Neuronal stem cell (in vitro differentiated cells): ENCODE results near the gene PLEKHA3.

ENCODE experiments used
- DNase-seq: peaks from one replicate; pipeline ENCODE4 v3.0.0-alpha.2; 2013; ENCODE audit warnings: low spot score
- H2AFZ ChIP-seq: one replicate; pipeline ENCODE4 v1.6.1; 2013; ENCODE audit warnings: mild to moderate bottlenecking, low read length, inconsistent platforms
- H2AK5ac ChIP-seq: 2 replicates; pipeline ENCODE4 v1.6.1; 2013; ENCODE audit warnings: low read depth, mild to moderate bottlenecking, inconsistent platforms, low read length, moderate library complexity, mixed read lengths
- H2BK120ac ChIP-seq: 2 replicates; pipeline ENCODE4 v1.6.1; 2013; ENCODE audit warnings: low read depth, mild to moderate bottlenecking, inconsistent platforms, low read length, moderate library complexity, mixed read lengths
- H2BK12ac ChIP-seq: one replicate; pipeline ENCODE4 v1.6.1; 2013; ENCODE audit warnings: low read length, inconsistent platforms
- H2BK15ac ChIP-seq: 2 replicates; pipeline ENCODE4 v1.6.1; 2013; ENCODE audit warnings: mild to moderate bottlenecking, low read length, inconsistent platforms, mixed read lengths
- H2BK5ac ChIP-seq: one replicate; pipeline ENCODE4 v1.6.1; 2013; ENCODE audit warnings: inconsistent platforms, mild to moderate bottlenecking, low read length, moderate library complexity
- H3K14ac ChIP-seq: one replicate; pipeline ENCODE4 v1.6.1; 2013; ENCODE audit warnings: low read length, inconsistent platforms
- H3K18ac ChIP-seq: 2 replicates; pipeline ENCODE4 v1.6.1; 2013; ENCODE audit warnings: low read length, inconsistent platforms
- H3K23ac ChIP-seq: 2 replicates; pipeline ENCODE4 v1.6.1; 2013; ENCODE audit warnings: low read depth, mild to moderate bottlenecking, mixed read lengths, low read length, inconsistent platforms; ENCODE audit not compliant: poor library complexity
- H3K27ac ChIP-seq: replicated peaks from 3 replicates; pipeline ENCODE4 v1.5.1; 2013; ENCODE audit warnings: low read length, inconsistent platforms
- H3K27me3 ChIP-seq, 3 experiments: 2 replicates each; pipeline ENCODE4 v1.6.1; 2013; ENCODE audit warnings: low read length in 3 of 3, mild to moderate bottlenecking in 2 of 3, inconsistent platforms in 1 of 3, low read depth in 1 of 3, mixed read lengths in 1 of 3, moderate library complexity in 1 of 3; ENCODE audit not compliant: control insufficient read depth in 3 of 3, insufficient read depth in 3 of 3
- H3K36me3 ChIP-seq, 2 donors: replicated peaks in 1 of 2; 2 replicates each; pipeline ENCODE4 v1.6.1; 2013; ENCODE audit warnings: low read length in 2 of 2; ENCODE audit not compliant: control insufficient read depth in 2 of 2, insufficient read depth in 2 of 2
- H3K4ac ChIP-seq: 2 replicates; pipeline ENCODE4 v1.6.1; 2013; ENCODE audit warnings: inconsistent platforms, mild to moderate bottlenecking, low read length, moderate library complexity
- H3K4me1 ChIP-seq, 2 donors: 1 replicate in 1 of 2; 2 replicates in 1 of 2; pipeline ENCODE4 v1.6.1; 2013; ENCODE audit warnings: low read length in 2 of 2, low read depth in 1 of 2; ENCODE audit not compliant: control insufficient read depth in 2 of 2, insufficient read depth in 1 of 2
- H3K4me2 ChIP-seq: one replicate; pipeline ENCODE4 v1.6.1; 2013; ENCODE audit warnings: mild to moderate bottlenecking, low read length, inconsistent platforms; ENCODE audit not compliant: insufficient read depth, poor library complexity, severe bottlenecking
- H3K4me3 ChIP-seq, 2 donors: 2 replicates each; pipeline ENCODE4 v1.5.1; 2013; ENCODE audit warnings: low read length in 2 of 2, mild to moderate bottlenecking in 2 of 2, inconsistent platforms in 1 of 2, moderate library complexity in 1 of 2
- H3K79me1 ChIP-seq: one replicate; pipeline ENCODE4 v1.6.1; 2013; ENCODE audit warnings: low read depth, mild to moderate bottlenecking, inconsistent platforms, low read length, moderate library complexity
- H3K9ac ChIP-seq: one replicate; pipeline ENCODE4 v1.6.1; 2013; ENCODE audit warnings: mild to moderate bottlenecking, low read depth, low read length, inconsistent platforms; ENCODE audit not compliant: poor library complexity
- H3K9me3 ChIP-seq, 2 donors: replicated peaks in 1 of 2; 2 replicates each; pipeline versions ENCODE3 to v1.6.1; 2013; ENCODE audit warnings: low read length in 2 of 2, mild to moderate bottlenecking in 2 of 2, inconsistent platforms in 1 of 2, low read depth in 1 of 2, mixed read lengths in 1 of 2, moderate library complexity in 1 of 2; ENCODE audit not compliant: control insufficient read depth in 2 of 2, insufficient read depth in 1 of 2
- H4K8ac ChIP-seq: one replicate; pipeline ENCODE4 v1.6.1; 2013; ENCODE audit warnings: low read depth, mild to moderate bottlenecking, inconsistent platforms, low read length, moderate library complexity
- H4K91ac ChIP-seq: one replicate; pipeline ENCODE4 v1.6.1; 2013; ENCODE audit warnings: low read length, low read depth, mild to moderate bottlenecking, inconsistent platforms; ENCODE audit not compliant: poor library complexity
- WGBS, 2 donors: extraction: QIAGEN DNeasy Blood & Tissue Kit; methylation state at CpG; one replicate each; pipeline ENCODE4 v1.1.7; 2013; ENCODE audit warnings: missing lambda C conversion rate in 2 of 2, mixed read lengths in 1 of 2; ENCODE audit not compliant: insufficient read length in 2 of 2, insufficient replicate concordance in 1 of 2; ENCODE audit errors: extremely low coverage in 2 of 2; 5-methylcytosine and 5-hydroxymethylcytosine counted together

Gene PLEKHA3

GRCh38 chr2:178476477-178476876 is 3.8 kb upstream of the PLEKHA3 start:
- Histone ChIP-seq H2AFZ (no peak overlapping the region), H3K4ac (no peak overlapping the region), H3K4me3 (no peak overlapping the region)

DNA sequence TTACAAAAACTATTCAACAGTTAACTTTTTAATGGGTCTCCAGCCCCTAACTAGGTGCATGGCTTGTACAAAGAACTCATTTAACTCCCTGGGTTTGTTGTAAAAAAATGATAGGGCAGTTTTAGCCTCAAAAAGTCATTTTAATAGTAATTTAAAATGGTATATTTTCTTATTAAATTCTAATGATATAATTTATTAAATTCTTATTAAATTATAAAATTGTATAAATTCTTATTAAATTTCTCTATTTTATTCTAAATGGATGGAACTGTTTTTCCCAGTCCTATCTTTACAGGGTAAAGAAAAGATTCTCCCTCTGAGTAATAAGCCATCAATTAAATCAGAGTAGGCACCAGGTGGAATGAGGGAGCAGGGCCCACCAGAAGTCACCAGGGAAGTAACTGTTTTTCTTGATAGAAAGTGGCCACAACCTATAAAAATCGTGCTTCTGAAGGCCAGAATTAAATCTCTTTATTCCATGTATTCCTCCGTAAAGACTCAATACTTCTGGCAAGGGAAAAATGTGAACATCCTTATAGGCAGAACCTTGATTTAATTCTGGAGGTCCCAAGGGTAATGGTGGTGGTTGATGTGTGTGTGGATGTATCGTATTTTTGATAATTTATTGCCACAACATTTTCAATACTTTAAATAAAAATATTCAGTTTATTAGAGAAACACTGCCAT is 2.7 kb upstream of the PLEKHA3 start:
- DNase-seq, result no peak
- Histone ChIP-seq H2BK5ac (no peak overlapping the region), H3K4me3 (peak overlapping the region in 1 of 2 donors; percentile 70)

More at GRCh38 chr2:178476477-178476876, 3.8 kb upstream of the PLEKHA3 start:
- Histone ChIP-seq H3K9me3 (no peaks in the 10 kb centered on the region), H2BK120ac (no peak overlapping the region), H3K14ac (no peak overlapping the region), H2BK5ac (no peak overlapping the region), H3K4me2 (no peak overlapping the region), H3K18ac (no peak overlapping the region), H4K91ac (no peak overlapping the region), H2AK5ac (no peak overlapping the region), H3K23ac (no peak overlapping the region), H3K4me1 (peaks cover 0 to 2% of the 10 kb centered on the region in 2 donors), H2BK15ac (no peak overlapping the region), H4K8ac (no peak overlapping the region), H3K27ac (no peak overlapping the region), H3K27me3 (no peaks in the 10 kb centered on the region), H3K36me3 (peaks cover 0 to 13% of the 10 kb centered on the region in 2 donors), H2BK12ac (no peak overlapping the region), H3K9ac (no peak overlapping the region), H3K79me1 (no peaks in the 10 kb centered on the region)
- no peak for DNase-seq

DNA sequence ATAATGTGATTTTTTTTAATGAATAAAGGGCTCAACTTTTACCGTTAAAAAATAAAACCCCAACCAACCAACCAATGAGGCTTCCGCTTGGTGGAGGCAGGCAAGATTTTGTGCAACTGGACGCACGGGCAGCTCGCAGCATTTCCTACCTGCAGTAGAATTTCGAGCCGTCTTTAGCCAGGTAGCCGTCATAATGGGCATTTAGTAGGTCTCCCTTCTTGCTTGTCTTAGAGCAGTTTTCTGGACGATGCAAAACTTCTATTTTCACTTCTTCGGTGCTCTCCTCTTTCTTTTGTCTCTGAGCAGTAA is 2.2 kb upstream of the PLEKHA3 start:
- Histone ChIP-seq H2AK5ac (no peak overlapping the region), H3K4me2 (peak overlapping the region; percentile 92), H2BK15ac (no peak overlapping the region), H3K4me1 (peaks cover 0 to 4% of the 10 kb centered on the region in 2 donors), H2AFZ (peak overlapping the region; percentile 82), H3K79me1 (no peaks in the 10 kb centered on the region), H3K36me3 (peaks cover 0 to 10% of the 10 kb centered on the region in 2 donors), H3K18ac (peak overlapping the region; percentile 38), H3K14ac (no peak overlapping the region), H3K23ac (no peak overlapping the region), H2BK12ac (no peak overlapping the region), H3K9me3 (no peaks in the 10 kb centered on the region), H3K4me3 (peak overlapping the region; percentile 70 to 91), H3K27ac (no peak overlapping the region), H2BK5ac (no peak overlapping the region), H3K9ac (peak overlapping the region; percentile 79), H4K8ac (no peak overlapping the region), H3K27me3 (no peaks in the 10 kb centered on the region), H2BK120ac (no peak overlapping the region), H3K4ac (no peak overlapping the region), H4K91ac (no peak overlapping the region)
- DNase-seq, result no peak
- WGBS, 2 donors, result no CpG with 5 or more reads among the region's 10 CpGs

More for the DNA sequence above, 2.7 kb upstream of the PLEKHA3 start:
- H3K4ac ChIP-seq, result no peak overlapping the region
- no peak overlapping the region for H4K8ac ChIP-seq
- H2BK12ac ChIP-seq, result no peak overlapping the region
- no peak overlapping the region for H4K91ac ChIP-seq
- no peak overlapping the region for H3K9ac ChIP-seq
- no peak overlapping the region for H3K23ac ChIP-seq
- H3K9me3 ChIP-seq, result no peaks in the 10 kb centered on the region
- peak overlapping the region; percentile 82 for H2AFZ ChIP-seq
- peaks cover 0 to 10% of the 10 kb centered on the region in 2 donors for H3K36me3 ChIP-seq
- no peak overlapping the region for H2BK15ac ChIP-seq
- H3K27me3 ChIP-seq, result no peaks in the 10 kb centered on the region
- no peak overlapping the region for H3K18ac ChIP-seq
- H3K4me1 ChIP-seq, result peaks cover 0 to 4% of the 10 kb centered on the region in 2 donors
- WGBS, 2 donors, result no CpG with 5 or more reads among the region's 3 CpGs
- peak overlapping the region; percentile 13 for H3K4me2 ChIP-seq
- H2BK120ac ChIP-seq, result no peak overlapping the region
- H2AK5ac ChIP-seq, result no peak overlapping the region
- no peaks in the 10 kb centered on the region for H3K79me1 ChIP-seq
- no peak overlapping the region for H3K14ac ChIP-seq
- H3K27ac ChIP-seq, result no peak overlapping the region

GRCh38 chr2:178478439-178479274 is 1.6 kb upstream of the PLEKHA3 start, which contains the start of gene FKBP7:
Gene FKBP7 (minus strand): TSS chr2:178478600. CDS start chr2:178478499, 101 bp downstream.
- Histone ChIP-seq H3K27me3 (no peaks in the 10 kb centered on the region), H3K27ac (peak within 1 kb of the TSS; percentile 68), H3K4me1 (peaks cover 0 to 4% of the 10 kb centered on the region in 2 donors), H3K14ac (no peak within 1 kb of the TSS), H3K36me3 (peaks cover 0 to 10% of the 10 kb centered on the region in 2 donors), H3K4me3 (peak within 1 kb of the TSS; percentile 70 to 91), H3K23ac (peak within 1 kb of the TSS; percentile 69), H2BK5ac (no peak within 1 kb of the TSS), H4K91ac (no peak within 1 kb of the TSS), H2BK120ac (no peak within 1 kb of the TSS), H3K4ac (no peak within 1 kb of the TSS), H2AFZ (peak within 1 kb of the TSS; percentile 82), H3K9ac (peak within 1 kb of the TSS; percentile 79), H2BK15ac (no peak within 1 kb of the TSS), H3K18ac (peak within 1 kb of the TSS; percentile 38), H3K4me2 (peak within 1 kb of the TSS; percentile 92), H3K9me3 (no peaks in the 10 kb centered on the region), H3K79me1 (no peaks in the 10 kb centered on the region), H2BK12ac (no peak within 1 kb of the TSS), H2AK5ac (no peak within 1 kb of the TSS), H4K8ac (no peak within 1 kb of the TSS)
- no CpG with 5 or more reads among the region's 56 CpGs for WGBS, 2 donors
- peak; percentile 77 for DNase-seq
